ENCODE measurements around the gene KCNQ2.

GRCh38 chr20:63428906-63429575, 43.4 kb downstream of the KCNQ2 start:
- TF ChIP-seq POLR2AphosphoS5 (IDR thresholded peaks at IDR 0.05), result no peak
- no peak for TF ChIP-seq CTCF (IDR thresholded peaks at IDR 0.05 in 8 of 11, conservative IDR thresholded peaks at IDR 0.05 in 3 of 11)

Measured in spleen (tissue), 7 donors.